Suppressor macrophage (primary cell): Measurements from ENCODE around the gene NHERF1.

Experiments used
- DNase-seq, 4 experiments: peaks; one replicate each; pipeline ENCODE4 v3.0.0-alpha.2; 2020 to 2022

The NHERF1 gene

GRCh38 chr17:74749279-74750038 lies 1.0 kb downstream of the NHERF1 start:
- peak in 2 of 4 experiments; percentile 36 to 51 for DNase-seq

- DNase-seq: no peak
These were observed 1.6 kb downstream of the NHERF1 start for GRCh38 chr17:74750039-74750326.

GRCh38 chr17:74750327-74751069 lies 2.1 kb downstream of the NHERF1 start:
- DNase-seq: peak in 1 of 4 experiments; percentile 34

GRCh38 chr17:74752415-74752814 lies 4.0 kb downstream of the NHERF1 start:
- DNase-seq: no peak

- no peak for DNase-seq
These were observed 4.5 kb downstream of the NHERF1 start for GRCh38 chr17:74752822-74753401.

GRCh38 chr17:74754832-74755231 lies 6.4 kb downstream of the NHERF1 start:
- DNase-seq: no peak

GRCh38 chr17:74755533-74755932 lies 7.1 kb downstream of the NHERF1 start:
- DNase-seq: no peak

GRCh38 chr17:74756891-74757290 lies 8.5 kb downstream of the NHERF1 start:
- no peak for DNase-seq

- DNase-seq: peak in 1 of 4 experiments; percentile 39
These were observed 9.1 kb downstream of the NHERF1 start for GRCh38 chr17:74757502-74757901.

- DNase-seq: peak in 2 of 4 experiments; percentile 49 to 66
These were observed 9.8 kb downstream of the NHERF1 start for GRCh38 chr17:74757931-74758847.

GRCh38 chr17:74758848-74759168 lies 10.4 kb downstream of the NHERF1 start:
- DNase-seq: peak in 3 of 4 experiments; percentile 34 to 46 (median 37)

GRCh38 chr17:74759243-74759801 lies 10.9 kb downstream of the NHERF1 start:
- DNase-seq: peak in 1 of 4 experiments; percentile 26

- no peak for DNase-seq
These were observed 11.5 kb downstream of the NHERF1 start for GRCh38 chr17:74759941-74760340.

GRCh38 chr17:74760404-74761105 lies 12.1 kb downstream of the NHERF1 start:
- no peak for DNase-seq

GRCh38 chr17:74761419-74761818 lies 13.0 kb downstream of the NHERF1 start:
- no peak for DNase-seq

GRCh38 chr17:74761931-74762330 lies 13.5 kb downstream of the NHERF1 start:
- no peak for DNase-seq

- no peak for DNase-seq
These were observed 15.3 kb downstream of the NHERF1 start for GRCh38 chr17:74763565-74764387.

- no peak for DNase-seq
These were observed 16.4 kb downstream of the NHERF1 start for GRCh38 chr17:74764751-74765286.

GRCh38 chr17:74766413-74766812 lies 18.0 kb downstream of the NHERF1 start:
- DNase-seq: no peak

GRCh38 chr17:74767111-74767516 lies 18.7 kb downstream of the NHERF1 start:
- no peak for DNase-seq
